Endothelial cell of umbilical vein (primary cell): ENCODE results near the gene SEZ6L. TPM values are rescaled to one million over a fixed set of nuclear protein-coding genes. Genes with fewer than 3 reads are reported as not detected.

Source experiments
- BruUV-seq: library from RNA; stranded (reverse); fragments of 400-500 nt; replicated peaks from 2 replicates; lab custom pipeline; 2021; lab: Mats Ljungman, UMichigan
- CTCF ChIA-PET: fragments of 300-600, 350-600 bp; sonication (Branson Sonifier 250); formaldehyde crosslinking; loops from one replicate; lab custom pipeline; 2021; ENCODE audit warnings: antibody characterized with exemption, inconsistent platforms; lab: Charles Lee
- POLR2A ChIA-PET: fragments of 300-600, 350-600 bp; sonication (Branson Sonifier 250); formaldehyde crosslinking; loops from one replicate; lab custom pipeline; 2021; ENCODE audit warnings: antibody characterized with exemption, inconsistent platforms; lab: Charles Lee
- DNase-seq: peaks from one replicate; pipeline ENCODE4 v3.0.0-alpha.2; 2011; ENCODE audit warnings: low read depth, low spot score
- FAIRE-seq: peaks from 2 replicates; lab custom pipeline; 2011; peaks lifted over from hg19 to GRCh38; lab: Jason Lieb, UNC
- H2AFZ ChIP-seq: 2 replicates; pipeline ENCODE4 v1.6.0; 2012; ENCODE audit warnings: low read depth, low read length, control low read depth, inconsistent platforms
- H3K27ac ChIP-seq: 2 replicates; pipeline ENCODE4 v1.5.1; 2011; ENCODE audit warnings: low read depth, mild to moderate bottlenecking, control low read depth, low read length, moderate library complexity; ENCODE audit not compliant: insufficient read depth
- H3K27me3 ChIP-seq, 2 experiments: 2 replicates each; pipeline versions ENCODE4 v1.6.0 to v1.6.1; 2011; ENCODE audit warnings: low read length in 2 of 2, mixed read lengths in 1 of 2; ENCODE audit not compliant: control insufficient read depth in 2 of 2, insufficient read depth in 2 of 2
- H3K36me3 ChIP-seq, 2 experiments: 2 replicates in 1 of 2; 3 replicates in 1 of 2; pipeline ENCODE4 v1.5.1; 2011; ENCODE audit warnings: low read length in 2 of 2, mild to moderate bottlenecking in 1 of 2, moderate library complexity in 1 of 2; ENCODE audit not compliant: control insufficient read depth in 2 of 2, insufficient read depth in 2 of 2; ENCODE audit errors: extremely low read depth in 1 of 2
- H3K4me1 ChIP-seq: 3 replicates; pipeline ENCODE4 v1.5.1; 2011; ENCODE audit warnings: mild to moderate bottlenecking, low read length; ENCODE audit not compliant: control insufficient read depth, insufficient read depth; ENCODE audit errors: extremely low read depth
- H3K4me2 ChIP-seq: 2 replicates; pipeline ENCODE4 v1.6.1; 2011; ENCODE audit warnings: low read length, control low read depth, mixed read lengths; ENCODE audit not compliant: insufficient read depth
- H3K4me3 ChIP-seq, 3 experiments: fragments of 200-600 bp in 1 of 3; sonication (generic), shearing (Covaris generic) in 1 of 3; replicated peaks in 1 of 3; 2 replicates each; pipeline ENCODE4 v1.5.1; 2011 to 2016; ENCODE audit warnings: control low read depth in 3 of 3, low read length in 3 of 3, mild to moderate bottlenecking in 2 of 3, inconsistent platforms in 1 of 3, low read depth in 1 of 3, moderate library complexity in 1 of 3; ENCODE audit not compliant: insufficient read depth in 1 of 3
- H3K79me2 ChIP-seq: 2 replicates; pipeline ENCODE4 v1.6.0; 2012; ENCODE audit warnings: low read length, inconsistent platforms; ENCODE audit not compliant: control insufficient read depth, insufficient read depth
- H3K9ac ChIP-seq: replicated peaks from 2 replicates; pipeline ENCODE3; 2011; ENCODE audit warnings: low read length, control low read depth; ENCODE audit not compliant: insufficient read depth; ENCODE audit errors: extremely low read depth
- H3K9me1 ChIP-seq: replicated peaks from 3 replicates; pipeline ENCODE4 v1.6.0; 2011; ENCODE audit warnings: mild to moderate bottlenecking, low read length; ENCODE audit not compliant: control insufficient read depth, insufficient read depth; ENCODE audit errors: extremely low read depth
- H3K9me3 ChIP-seq: replicated peaks from 2 replicates; pipeline ENCODE4 v1.5.1; 2012; ENCODE audit warnings: low read length, inconsistent platforms; ENCODE audit not compliant: control insufficient read depth, insufficient read depth
- H4K20me1 ChIP-seq: replicated peaks from 2 replicates; pipeline ENCODE3; 2011; ENCODE audit warnings: mild to moderate bottlenecking, low read length; ENCODE audit not compliant: control insufficient read depth, insufficient read depth; ENCODE audit errors: extremely low read depth
- EZH2 ChIP-seq: IDR thresholded peaks from 2 replicates; pipeline ENCODE4 v1.6.1; 2012; ENCODE audit warnings: borderline replicate concordance, low read depth, mild to moderate bottlenecking, moderate library complexity, low read length, inconsistent platforms; ENCODE audit not compliant: severe bottlenecking
- FOS ChIP-seq: IDR thresholded peaks from 2 replicates; pipeline ENCODE4 v1.6.1; 2011; ENCODE audit warnings: mild to moderate bottlenecking, low read length, moderate library complexity, borderline replicate concordance; ENCODE audit not compliant: insufficient read depth
- GATA2 ChIP-seq: IDR thresholded peaks from 2 replicates; pipeline ENCODE4 v1.7.0; 2011; ENCODE audit warnings: low read depth, mild to moderate bottlenecking, moderate library complexity, mixed read lengths, low read length; ENCODE audit not compliant: insufficient read length, insufficient read depth
- JUN ChIP-seq: IDR thresholded peaks from 2 replicates; pipeline ENCODE4 v1.6.1; 2011; ENCODE audit warnings: borderline replicate concordance, low read depth; ENCODE audit not compliant: insufficient read length, insufficient read depth
- MAX ChIP-seq: IDR thresholded peaks from 2 replicates; pipeline ENCODE4 v1.6.1; 2011; ENCODE audit not compliant: insufficient read depth, insufficient read length
- MYC ChIP-seq: IDR thresholded peaks from one replicate; pipeline ENCODE4 v1.6.1; 2011; ENCODE audit warnings: mild to moderate bottlenecking, low read depth, low read length
- POLR2A ChIP-seq: IDR thresholded peaks from 2 replicates; pipeline ENCODE4 v1.6.1; 2012; ENCODE audit warnings: low read depth, mild to moderate bottlenecking, control low read depth, low read length
- POLR2AphosphoS5 ChIP-seq: IDR thresholded peaks from 2 replicates; pipeline ENCODE4 v1.6.1; 2012; ENCODE audit warnings: low read depth, mild to moderate bottlenecking, control low read depth, low read length, moderate library complexity; ENCODE audit not compliant: insufficient read depth
- dilution Hi-C: fragments of 300-500 bp; cut with MboI; formaldehyde crosslinking; loops from one replicate; pipeline ENCODE4 v1.15.0; 2019; ENCODE audit warnings: low sequenced_read_pairs; ENCODE audit not compliant: extremely low pct_ligation_motif_present
- intact Hi-C: fragments of 100-400 bp; cut with micrococcal nuclease; formaldehyde crosslinking; loops from one replicate; pipeline ENCODE4 v1.10.0; 2022
- polyA plus RNA-seq, 4 experiments: library from polyadenylated mRNA; depleted of rRNA in 3 of 4; stranded (reverse) in 3 of 4; unstranded in 1 of 4; fragments of >200 nt; gene quantifications; 2 replicates each; pipeline versions ENCODE4 v1.2.1 to v1.2.3, GENCODE V29; 2011 to 2012; ENCODE audit warnings: missing spikeins in 1 of 4
- total RNA-seq: library from RNA; stranded (reverse); gene quantifications from 2 replicates; pipeline ENCODE4 v1.2.3, GENCODE V29; 2021
- TF ChIP-seq, protein P1 (sequence below), 2 donors: IDR thresholded peaks; 1 replicate in 1 of 2; 2 replicates in 1 of 2; pipeline ENCODE4 v1.5.1; 2011; ENCODE audit warnings: low read length in 2 of 2, mild to moderate bottlenecking in 2 of 2, moderate library complexity in 2 of 2, control low read depth in 1 of 2, inconsistent platforms in 1 of 2, low read depth in 1 of 2; ENCODE audit not compliant: insufficient read depth in 1 of 2; ENCODE audit errors: extremely low read depth in 1 of 2

The SEZ6L gene
- total and polyA plus RNA-seq, 2 donors (not counting 3 experiments of a cell fraction or from before 2014, with no cell fraction given): not detected

- no peaks in the 10 kb centered on the region for H3K9me1 ChIP-seq
- intact Hi-C loops: no loop called here
- no peaks in the 10 kb centered on the region for H4K20me1 ChIP-seq
- H3K9ac ChIP-seq: no peak overlapping the region
- H3K4me3 ChIP-seq: no peak overlapping the region
- FAIRE-seq (no peak), DNase-seq (no peak)
- ChIA-PET POLR2A (no interaction called here), CTCF (no interaction called here)
- no TSS peak for BruUV-seq
- H2AFZ ChIP-seq: no peak overlapping the region
- no peaks in the 10 kb centered on the region for H3K36me3 ChIP-seq
- TF ChIP-seq MYC (no peak), JUN (no peak), EZH2 (no peak), FOS (no peak), MAX (no peak), GATA2 (no peak), POLR2AphosphoS5 (no peak), POLR2A (no peak)
- TF ChIP-seq, protein P1, sequence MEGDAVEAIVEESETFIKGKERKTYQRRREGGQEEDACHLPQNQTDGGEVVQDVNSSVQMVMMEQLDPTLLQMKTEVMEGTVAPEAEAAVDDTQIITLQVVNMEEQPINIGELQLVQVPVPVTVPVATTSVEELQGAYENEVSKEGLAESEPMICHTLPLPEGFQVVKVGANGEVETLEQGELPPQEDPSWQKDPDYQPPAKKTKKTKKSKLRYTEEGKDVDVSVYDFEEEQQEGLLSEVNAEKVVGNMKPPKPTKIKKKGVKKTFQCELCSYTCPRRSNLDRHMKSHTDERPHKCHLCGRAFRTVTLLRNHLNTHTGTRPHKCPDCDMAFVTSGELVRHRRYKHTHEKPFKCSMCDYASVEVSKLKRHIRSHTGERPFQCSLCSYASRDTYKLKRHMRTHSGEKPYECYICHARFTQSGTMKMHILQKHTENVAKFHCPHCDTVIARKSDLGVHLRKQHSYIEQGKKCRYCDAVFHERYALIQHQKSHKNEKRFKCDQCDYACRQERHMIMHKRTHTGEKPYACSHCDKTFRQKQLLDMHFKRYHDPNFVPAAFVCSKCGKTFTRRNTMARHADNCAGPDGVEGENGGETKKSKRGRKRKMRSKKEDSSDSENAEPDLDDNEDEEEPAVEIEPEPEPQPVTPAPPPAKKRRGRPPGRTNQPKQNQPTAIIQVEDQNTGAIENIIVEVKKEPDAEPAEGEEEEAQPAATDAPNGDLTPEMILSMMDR (IDR thresholded peaks at IDR 0.05; ENCODE audit: extremely low read depth in 1 of 2, insufficient read depth in 1 of 2, low read depth in 1 of 2, low read length in 2 of 2): no peak
- dilution Hi-C loops: no loop called here
- no peak overlapping the region for H3K4me2 ChIP-seq
- no peaks in the 10 kb centered on the region for H3K79me2 ChIP-seq
- H3K27ac ChIP-seq: no peak overlapping the region
- no peaks in the 10 kb centered on the region for H3K4me1 ChIP-seq
- no peaks in the 10 kb centered on the region for H3K27me3 ChIP-seq
- H3K9me3 ChIP-seq: no peaks in the 10 kb centered on the region
Measured at GRCh38 chr22:26314171-26314570, 144.9 kb downstream of the SEZ6L start.
